Sigmoid colon (tissue), 7 donors: Measurements from ENCODE around the gene TRAPPC13. TPM values are rescaled to one million over a fixed set of nuclear protein-coding genes. Genes with fewer than 3 reads are reported as not detected.

ENCODE experiments used
- DNase-seq: peaks from one replicate; pipeline ENCODE4 v3.0.0-alpha.2; 2019
- H3K27ac ChIP-seq, 4 donors: fragments of 200-600 bp; sonication (generic); one replicate each; pipeline ENCODE4 v1.5.1; 2016 to 2019; ENCODE audit warnings: mild to moderate bottlenecking in 1 of 4
- H3K27me3 ChIP-seq, 3 donors: fragments of 200-600 bp; sonication (generic); one replicate each; pipeline ENCODE4 v1.5.1; 2019; ENCODE audit warnings: mild to moderate bottlenecking in 1 of 3
- H3K36me3 ChIP-seq, 4 donors: fragments of 200-600 bp; sonication (generic); one replicate each; pipeline ENCODE4 v1.5.1; 2016 to 2019
- H3K4me1 ChIP-seq, 4 donors: fragments of 200-600 bp; sonication (generic); one replicate each; pipeline ENCODE4 v1.5.1; 2017 to 2019
- H3K4me3 ChIP-seq, 4 donors: fragments of 200-600 bp; sonication (generic); one replicate each; pipeline ENCODE4 v1.5.1; 2017 to 2019; ENCODE audit warnings: mild to moderate bottlenecking in 2 of 4, moderate library complexity in 1 of 4
- H3K9me3 ChIP-seq, 4 donors: fragments of 200-600 bp in 3 of 4; sonication (generic) in 3 of 4; one replicate each; pipeline versions ENCODE4 v1.5.1 to v1.6.1; 2013 to 2019
- EP300 ChIP-seq, 4 donors: sonication (generic); formaldehyde crosslinking; IDR thresholded peaks; one replicate each; pipeline ENCODE4 v1.6.1; 2017; ENCODE audit warnings: antibody characterized with exemption in 4 of 4
- POLR2A ChIP-seq, 2 donors: fragments of 450-650 bp; IDR thresholded peaks; one replicate each; pipeline ENCODE4 v1.6.1; 2016; ENCODE audit warnings: antibody characterized with exemption in 2 of 2, mild to moderate bottlenecking in 2 of 2, moderate library complexity in 2 of 2
- POLR2AphosphoS5 ChIP-seq, 4 donors: sonication (generic); formaldehyde crosslinking; IDR thresholded peaks; one replicate each; pipeline ENCODE4 v1.6.1; 2017; ENCODE audit warnings: antibody characterized with exemption in 4 of 4
- WGBS, 2 donors: extraction: QIAGEN DNeasy Blood & Tissue Kit; methylation state at CpG; one replicate each; pipeline ENCODE4 v1.1.7; 2013; 5-methylcytosine and 5-hydroxymethylcytosine counted together
- intact Hi-C: fragments of 100-400 bp; cut with DNase I; formaldehyde crosslinking; loops from one replicate; pipeline ENCODE4 v1.15.1; 2023
- polyA plus RNA-seq, 3 donors: library from polyadenylated mRNA; stranded (reverse); fragments of 200-250 nt; gene quantifications; one replicate each; pipeline ENCODE4 v1.2.3, GENCODE V29; 2013
- small RNA-seq, 3 donors: library from RNA; depleted of rRNA; stranded (forward); fragments of <200 nt; gene quantifications; one replicate each; pipeline ENCODE3, GENCODE V24; 2016
- total RNA-seq, 4 donors: library from RNA; depleted of rRNA; stranded (reverse); fragments of >200 nt; gene quantifications; one replicate each; pipeline ENCODE4 v1.1.0, GENCODE V29; 2016
- TF ChIP-seq, protein P1 (sequence below), 4 experiments: fragments of 450-650 bp in 3 of 4; fragments of 200-600 bp in 1 of 4; IDR thresholded peaks; one replicate each; pipeline ENCODE4 v1.5.1; 2016 to 2019; ENCODE audit warnings: antibody characterized with exemption in 4 of 4, mild to moderate bottlenecking in 3 of 4, moderate library complexity in 2 of 4
- donor health status: healthy with polysubstance abuse.
- donor health status: Bipolar disorder and iron deficiency.
- donor health status: healthy.

The TRAPPC13 gene
- total and polyA plus RNA-seq, 7 donors = 12.4 to 43.2 (median 24.4) TPM

DNA sequence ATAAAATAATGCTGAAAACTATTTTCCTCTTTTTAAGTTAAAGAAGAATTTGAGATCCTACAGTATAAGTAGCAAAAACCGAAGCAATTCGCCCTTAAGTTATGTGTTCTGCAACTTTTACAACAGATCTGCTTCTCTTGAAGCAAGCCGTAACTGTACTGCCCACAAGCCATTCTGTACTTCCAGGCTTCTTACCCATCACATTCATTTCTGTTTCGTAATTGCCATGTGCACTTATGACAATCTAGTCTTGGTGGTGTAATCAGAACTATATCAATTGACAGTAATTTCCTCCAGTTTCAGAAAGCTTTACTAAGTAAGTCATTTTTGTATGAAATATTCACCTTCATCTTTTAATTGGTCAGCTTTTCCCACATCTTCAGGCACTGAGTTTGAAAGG, 83.3 kb downstream of the TRAPPC13 start:
- Histone ChIP-seq H3K4me3 (no peak overlapping the region), H3K4me1 (no peaks in the 10 kb centered on the region), H3K36me3 (peaks cover 0 to 37% (median 7%) of the 10 kb centered on the region in 4 donors), H3K27me3 (no peaks in the 10 kb centered on the region), H3K27ac (no peak overlapping the region), H3K9me3 (no peaks in the 10 kb centered on the region)
- no peak for DNase-seq
- intact Hi-C loops = no loop called here
- 93 to 96% methylated on average over 4 of the region's 4 CpGs for WGBS, 2 donors
- TF ChIP-seq, protein P1, sequence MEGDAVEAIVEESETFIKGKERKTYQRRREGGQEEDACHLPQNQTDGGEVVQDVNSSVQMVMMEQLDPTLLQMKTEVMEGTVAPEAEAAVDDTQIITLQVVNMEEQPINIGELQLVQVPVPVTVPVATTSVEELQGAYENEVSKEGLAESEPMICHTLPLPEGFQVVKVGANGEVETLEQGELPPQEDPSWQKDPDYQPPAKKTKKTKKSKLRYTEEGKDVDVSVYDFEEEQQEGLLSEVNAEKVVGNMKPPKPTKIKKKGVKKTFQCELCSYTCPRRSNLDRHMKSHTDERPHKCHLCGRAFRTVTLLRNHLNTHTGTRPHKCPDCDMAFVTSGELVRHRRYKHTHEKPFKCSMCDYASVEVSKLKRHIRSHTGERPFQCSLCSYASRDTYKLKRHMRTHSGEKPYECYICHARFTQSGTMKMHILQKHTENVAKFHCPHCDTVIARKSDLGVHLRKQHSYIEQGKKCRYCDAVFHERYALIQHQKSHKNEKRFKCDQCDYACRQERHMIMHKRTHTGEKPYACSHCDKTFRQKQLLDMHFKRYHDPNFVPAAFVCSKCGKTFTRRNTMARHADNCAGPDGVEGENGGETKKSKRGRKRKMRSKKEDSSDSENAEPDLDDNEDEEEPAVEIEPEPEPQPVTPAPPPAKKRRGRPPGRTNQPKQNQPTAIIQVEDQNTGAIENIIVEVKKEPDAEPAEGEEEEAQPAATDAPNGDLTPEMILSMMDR (IDR thresholded peaks at IDR 0.05) = no peak
- TF ChIP-seq POLR2A (IDR thresholded peaks at IDR 0.05) (no peak), EP300 (IDR thresholded peaks at IDR 0.05) (no peak), POLR2AphosphoS5 (IDR thresholded peaks at IDR 0.05) (no peak)

Small RNAs within 50 kb of the gene (small RNA-seq; reads per million reads assigned to genes)
- gene RNU6-540P = 0 reads per million in 3 donors

Other genes with a start within 250 kb of the TRAPPC13 start
- gene ADAMTS6, start 143.1 kb upstream of the TRAPPC13 start, total RNA-seq = 10 to 100 TPM in 1 of 4 donors, 1 to 10 TPM in 3; 3.7 to 18.3 (median 8.2) TPM
- gene ADAMTS6, start 143.1 kb upstream of the TRAPPC13 start, polyA plus RNA-seq = under 1 TPM in 1 of 3 donors, not detected in 2; 0.74 TPM
- gene CENPK, start 61.9 kb upstream of the TRAPPC13 start, total RNA-seq = 1 to 10 TPM in 2 of 4 donors, not detected in 2; 1.4 to 1.8 TPM
- 10 to 100 TPM in 1 of 3 donors, 1 to 10 TPM in 2; 3.6 to 14.5 (median 9.7) TPM for gene CENPK, start 61.9 kb upstream of the TRAPPC13 start, polyA plus RNA-seq
- 10 to 100 TPM; 50.2 to 91.1 (median 78.1) TPM for gene PPWD1, start 61.7 kb upstream of the TRAPPC13 start, total RNA-seq
- gene PPWD1, start 61.7 kb upstream of the TRAPPC13 start, polyA plus RNA-seq = 10 to 100 TPM in 2 of 3 donors, 1 to 10 TPM in 1; 9.7 to 20.2 (median 17.4) TPM
- gene TRIM23, start 694 bp upstream of the TRAPPC13 start, total RNA-seq = 10 to 100 TPM; 14.1 to 25.7 (median 21.6) TPM
- 1 to 10 TPM; 2.1 to 3.9 (median 2.4) TPM for gene TRIM23, start 694 bp upstream of the TRAPPC13 start, polyA plus RNA-seq
- gene SHLD3, start within 50 bp of the TRAPPC13 start, total RNA-seq = 1 to 10 TPM; 2.4 to 3.6 (median 3.3) TPM
- 1 to 10 TPM; 2.3 to 5.3 (median 2.4) TPM for gene SHLD3, start within 50 bp of the TRAPPC13 start, polyA plus RNA-seq
- 10 to 100 TPM; 10.2 to 13.9 (median 11.6) TPM for gene SGTB, start 97.1 kb downstream of the TRAPPC13 start, total RNA-seq
- 1 to 10 TPM; 1.2 to 2.4 (median 1.4) TPM for gene SGTB, start 97.1 kb downstream of the TRAPPC13 start, polyA plus RNA-seq
- gene NLN, start 97.2 kb downstream of the TRAPPC13 start, total RNA-seq = 1 to 10 TPM; 4.8 to 8.9 (median 7.0) TPM
- 10 to 100 TPM in 2 of 3 donors, 1 to 10 TPM in 1; 7.1 to 43.7 (median 27.6) TPM for gene NLN, start 97.2 kb downstream of the TRAPPC13 start, polyA plus RNA-seq